ENCODE data around the gene EIPR1.

The EIPR1 gene

GRCh38 chr2:3139906-3140305 lies 237.7 kb downstream of the EIPR1 start:
- DNase-seq = no peak

All from fibroblast of skin of right quadriceps (primary cell).